ENCODE measurements around the gene TMEFF1.
"Not testable (repeated sequence)": the region's sequence is repeated elsewhere in the genome, so short reads cannot be mapped to it uniquely, and the experiment has no call there.

TMEFF1 gene

DNA sequence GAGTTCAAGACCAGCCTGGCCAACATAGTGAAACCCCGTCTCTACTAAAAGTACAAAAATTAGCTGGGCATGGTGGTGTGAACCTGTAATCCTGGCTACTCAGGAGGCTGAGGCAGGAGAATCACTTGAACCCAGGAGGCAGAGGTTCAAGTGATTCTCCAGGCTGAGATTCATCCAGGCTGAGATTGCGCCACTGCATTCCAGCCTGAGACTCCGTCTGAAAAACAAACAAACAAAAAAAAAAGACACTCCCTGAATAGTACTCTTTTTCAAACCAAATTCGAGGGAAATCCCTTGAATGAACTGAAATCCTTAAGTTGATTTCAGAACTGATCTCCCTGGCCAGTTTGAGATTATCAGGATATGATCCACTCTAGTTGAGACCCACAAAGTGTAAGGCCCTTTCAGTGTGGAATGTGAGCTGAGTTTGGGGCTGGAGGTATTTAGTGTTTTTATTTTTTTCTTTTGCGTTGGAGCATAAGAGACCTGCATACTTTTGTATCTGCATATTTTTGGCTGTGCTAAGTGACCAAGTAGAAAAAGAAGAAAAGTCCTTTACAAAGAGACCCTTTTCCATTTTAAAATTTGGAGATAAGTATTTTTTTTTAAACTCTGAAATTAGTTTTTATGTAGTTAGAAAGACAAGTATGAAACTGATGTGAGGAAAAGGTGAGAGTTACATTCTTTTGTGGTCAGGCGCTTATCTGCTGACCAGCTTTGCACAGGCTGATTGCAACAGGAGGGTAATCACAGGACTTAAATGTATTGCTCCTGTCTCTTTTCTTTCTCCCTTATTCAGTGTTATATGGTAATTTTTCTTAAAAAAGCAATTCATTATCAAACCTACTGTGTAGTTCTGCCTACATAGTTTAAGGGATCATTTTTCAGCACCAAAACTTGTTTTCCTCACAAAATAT lies 42.9 kb downstream of the TMEFF1 start:
- TF ChIP-seq, protein P1, sequence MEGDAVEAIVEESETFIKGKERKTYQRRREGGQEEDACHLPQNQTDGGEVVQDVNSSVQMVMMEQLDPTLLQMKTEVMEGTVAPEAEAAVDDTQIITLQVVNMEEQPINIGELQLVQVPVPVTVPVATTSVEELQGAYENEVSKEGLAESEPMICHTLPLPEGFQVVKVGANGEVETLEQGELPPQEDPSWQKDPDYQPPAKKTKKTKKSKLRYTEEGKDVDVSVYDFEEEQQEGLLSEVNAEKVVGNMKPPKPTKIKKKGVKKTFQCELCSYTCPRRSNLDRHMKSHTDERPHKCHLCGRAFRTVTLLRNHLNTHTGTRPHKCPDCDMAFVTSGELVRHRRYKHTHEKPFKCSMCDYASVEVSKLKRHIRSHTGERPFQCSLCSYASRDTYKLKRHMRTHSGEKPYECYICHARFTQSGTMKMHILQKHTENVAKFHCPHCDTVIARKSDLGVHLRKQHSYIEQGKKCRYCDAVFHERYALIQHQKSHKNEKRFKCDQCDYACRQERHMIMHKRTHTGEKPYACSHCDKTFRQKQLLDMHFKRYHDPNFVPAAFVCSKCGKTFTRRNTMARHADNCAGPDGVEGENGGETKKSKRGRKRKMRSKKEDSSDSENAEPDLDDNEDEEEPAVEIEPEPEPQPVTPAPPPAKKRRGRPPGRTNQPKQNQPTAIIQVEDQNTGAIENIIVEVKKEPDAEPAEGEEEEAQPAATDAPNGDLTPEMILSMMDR (IDR thresholded peaks at IDR 0.05; ENCODE audit: insufficient read depth, low read length, missing control alignments): no peak
- DNase-seq (ENCODE audit: low read depth, low spot score): no peak
- ChIA-PET CTCF (no interaction called here), POLR2A (interaction anchor here (0.7 kb wide), 1 partner anchor 146 kb away, joined by 3 read pairs; no protein-coding TSS in a partner anchor)
- H3K4me3 ChIP-seq (ENCODE audit: low read depth, low read length): no peak overlapping the region

DNA sequence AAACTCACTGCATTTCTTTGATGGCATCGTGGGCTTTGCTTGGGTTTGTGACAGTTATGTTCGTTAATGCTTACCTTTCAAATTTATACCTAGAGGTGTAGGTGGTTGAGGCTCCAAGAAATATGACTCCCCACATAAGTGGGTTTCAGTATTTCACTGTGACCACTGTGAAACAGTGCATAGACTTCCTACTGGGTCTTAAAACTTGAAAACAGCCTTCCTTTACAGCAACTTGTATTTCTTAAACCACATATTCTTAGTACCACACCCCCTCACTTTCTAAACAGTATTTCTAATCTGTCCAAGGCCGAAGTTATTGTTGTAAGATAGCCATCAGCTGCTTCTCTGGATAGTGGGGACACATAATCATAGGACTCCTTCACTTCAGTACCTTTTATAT lies 48.3 kb downstream of the TMEFF1 start:
- ChIA-PET CTCF (no interaction called here), POLR2A (no interaction called here)
- TF ChIP-seq, protein P1 (IDR thresholded peaks at IDR 0.05; ENCODE audit: insufficient read depth, low read length, missing control alignments): no peak
- no peak for DNase-seq (ENCODE audit: low read depth, low spot score)
- H3K4me3 ChIP-seq (ENCODE audit: low read depth, low read length): no peak overlapping the region

DNA sequence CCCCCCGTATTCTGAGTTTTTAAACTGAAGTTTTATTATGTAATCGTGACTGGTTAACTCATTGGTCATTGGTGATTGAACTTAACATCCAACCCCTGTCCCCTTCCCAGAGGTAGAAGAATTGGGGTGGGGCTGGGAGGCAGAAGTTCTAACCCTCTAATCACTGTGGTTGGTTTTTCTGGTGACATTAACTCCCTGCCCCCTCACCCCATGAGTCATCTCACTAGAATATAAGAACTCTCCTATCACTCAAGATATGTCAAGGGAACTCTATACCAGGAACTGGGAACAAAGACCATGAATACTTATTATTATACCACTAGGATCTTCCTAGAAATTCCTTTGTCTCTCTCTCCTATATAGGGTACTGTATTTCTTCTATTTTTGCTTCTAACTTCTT lies 52.6 kb downstream of the TMEFF1 start:
- H3K4me3 ChIP-seq (ENCODE audit: low read depth, low read length): no peak overlapping the region
- ChIA-PET POLR2A (no interaction called here), CTCF (no interaction called here)
- TF ChIP-seq, protein P1 (IDR thresholded peaks at IDR 0.05; ENCODE audit: insufficient read depth, low read length, missing control alignments): no peak
- DNase-seq (ENCODE audit: low read depth, low spot score): no peak

DNA sequence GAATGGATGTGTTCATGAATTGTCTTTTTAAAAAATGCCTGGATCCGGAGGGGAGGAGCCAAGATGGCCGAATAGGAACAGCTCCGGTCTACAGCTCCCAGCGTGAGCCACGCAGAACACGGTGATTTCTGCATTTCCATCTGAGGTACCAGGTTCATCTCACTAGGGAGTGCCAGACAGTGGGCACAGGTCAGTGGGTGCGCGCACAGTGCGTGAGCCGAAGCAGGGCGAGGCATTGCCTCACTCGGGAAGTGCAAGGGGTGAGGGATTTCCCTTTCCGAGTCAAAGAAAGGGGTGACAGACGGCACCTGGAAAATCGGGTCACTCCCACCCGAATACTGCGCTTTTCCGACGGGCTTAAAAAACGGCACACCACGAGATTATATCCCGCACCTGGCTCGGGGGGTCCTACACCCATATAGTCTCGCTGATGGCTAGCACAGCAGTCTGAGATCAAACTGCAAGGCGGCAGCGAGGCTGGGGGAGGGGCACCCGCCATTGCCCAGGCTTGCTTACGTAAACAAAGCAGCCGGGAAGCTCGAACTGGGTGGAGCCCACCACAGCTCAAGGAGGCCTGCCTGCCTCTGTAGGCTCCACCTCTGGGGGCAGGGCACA lies 54.3 kb downstream of the TMEFF1 start:
- DNase-seq (ENCODE audit: low read depth, low spot score); H3K4me3 ChIP-seq (ENCODE audit: low read depth, low read length); POLR2A ChIA-PET; CTCF ChIA-PET: not testable (repeated sequence)

DNA sequence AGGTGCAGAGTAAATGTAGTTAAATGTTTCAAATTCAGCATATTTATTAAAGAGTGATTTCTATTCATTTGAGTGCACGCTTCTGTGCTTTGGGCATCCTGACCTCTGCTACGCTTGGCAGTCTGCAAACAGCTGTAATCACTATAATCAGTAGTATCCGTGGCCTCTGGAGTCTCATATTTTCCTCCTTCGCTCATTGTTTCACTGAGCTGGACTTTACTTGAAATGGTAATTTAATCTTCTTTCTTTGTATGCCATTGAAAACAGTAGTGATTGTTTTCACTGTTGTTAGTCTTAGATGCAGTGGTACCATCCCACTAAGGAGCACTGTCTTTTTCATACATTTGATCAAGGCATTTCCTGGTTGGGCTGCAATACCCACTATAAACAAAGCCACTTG lies 61.5 kb downstream of the TMEFF1 start:
- TF ChIP-seq, protein P1 (IDR thresholded peaks at IDR 0.05; ENCODE audit: insufficient read depth, low read length, missing control alignments): no peak
- no peak for DNase-seq (ENCODE audit: low read depth, low spot score)
- CTCF ChIA-PET: interaction anchor here (1.1 kb wide), 1 partner anchor 31 kb away, joined by 4 read pairs; no protein-coding TSS in a partner anchor
- H3K4me3 ChIP-seq (ENCODE audit: low read depth, low read length): no peak overlapping the region
- POLR2A ChIA-PET: no interaction called here

DNA sequence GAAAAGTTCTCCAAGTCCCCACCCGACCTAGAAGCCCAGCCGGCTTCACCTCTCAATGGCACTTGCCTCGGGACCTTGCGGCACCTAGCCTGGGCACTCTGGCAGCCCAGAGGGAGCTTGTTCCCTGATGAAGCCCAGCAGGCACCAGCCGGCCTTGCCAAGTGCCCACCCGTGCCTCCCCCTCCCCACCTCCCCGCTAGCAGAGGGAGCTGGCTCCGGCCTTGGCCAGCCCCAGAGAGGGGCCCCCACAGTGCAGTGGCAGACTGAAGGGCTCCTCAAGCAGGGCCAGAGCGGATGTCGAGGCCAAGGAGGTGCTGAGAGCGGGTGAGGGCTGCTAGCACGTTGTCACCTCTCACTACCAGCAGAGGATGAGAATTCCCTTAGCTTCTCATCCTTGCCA lies 67.4 kb downstream of the TMEFF1 start:
- ChIA-PET CTCF (interaction anchor here (1.1 kb wide), 1 partner anchor 8 kb away, joined by 3 read pairs; no protein-coding TSS in a partner anchor), POLR2A (no interaction called here)
- DNase-seq (ENCODE audit: low read depth, low spot score): no peak
- no peak overlapping the region for H3K4me3 ChIP-seq (ENCODE audit: low read depth, low read length)
- TF ChIP-seq, protein P1 (IDR thresholded peaks at IDR 0.05; ENCODE audit: insufficient read depth, low read length, missing control alignments): no peak

Data from AG04449 (cell line).